Endothelial cell of umbilical vein (primary cell): ENCODE results near the gene GLYATL1B.
"Not testable (repeated sequence)": the region's sequence is repeated elsewhere in the genome, so short reads cannot be mapped to it uniquely, and the experiment has no call there.

Experiments used
- FOS ChIP-seq: IDR thresholded peaks from 2 replicates; pipeline ENCODE4 v1.6.1; 2011; ENCODE audit warnings: mild to moderate bottlenecking, low read length, moderate library complexity, borderline replicate concordance; ENCODE audit not compliant: insufficient read depth
- GATA2 ChIP-seq: IDR thresholded peaks from 2 replicates; pipeline ENCODE4 v1.7.0; 2011; ENCODE audit warnings: low read depth, mild to moderate bottlenecking, moderate library complexity, mixed read lengths, low read length; ENCODE audit not compliant: insufficient read length, insufficient read depth
- MYC ChIP-seq: IDR thresholded peaks from one replicate; pipeline ENCODE4 v1.6.1; 2011; ENCODE audit warnings: mild to moderate bottlenecking, low read depth, low read length
- POLR2AphosphoS5 ChIP-seq: IDR thresholded peaks from 2 replicates; pipeline ENCODE4 v1.6.1; 2012; ENCODE audit warnings: low read depth, mild to moderate bottlenecking, control low read depth, low read length, moderate library complexity; ENCODE audit not compliant: insufficient read depth
- TF ChIP-seq, protein P1 (sequence below), 2 donors: IDR thresholded peaks; 1 replicate in 1 of 2; 2 replicates in 1 of 2; pipeline ENCODE4 v1.5.1; 2011; ENCODE audit warnings: low read length in 2 of 2, mild to moderate bottlenecking in 2 of 2, moderate library complexity in 2 of 2, control low read depth in 1 of 2, inconsistent platforms in 1 of 2, low read depth in 1 of 2; ENCODE audit not compliant: insufficient read depth in 1 of 2; ENCODE audit errors: extremely low read depth in 1 of 2

DNA sequence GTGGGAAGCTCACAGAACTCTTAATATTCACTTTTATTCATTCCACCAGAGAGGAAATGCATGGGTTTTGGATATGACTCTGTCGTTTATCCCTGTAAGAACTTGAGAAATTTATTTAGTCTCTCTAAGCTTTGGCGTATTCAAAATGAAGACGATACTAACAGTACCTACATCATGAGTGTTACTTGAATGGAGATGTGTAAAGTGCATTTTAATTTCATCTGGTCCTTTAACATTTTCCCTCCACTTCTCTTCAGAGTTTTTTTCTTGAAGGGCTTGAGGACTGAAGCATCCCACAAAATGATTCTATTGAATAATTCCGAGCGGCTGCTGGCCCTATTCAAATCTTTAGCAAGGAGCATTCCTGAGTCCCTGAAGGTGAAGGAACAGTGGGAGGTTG, at the start of gene GLYATL1B:
- TF ChIP-seq, protein P1, sequence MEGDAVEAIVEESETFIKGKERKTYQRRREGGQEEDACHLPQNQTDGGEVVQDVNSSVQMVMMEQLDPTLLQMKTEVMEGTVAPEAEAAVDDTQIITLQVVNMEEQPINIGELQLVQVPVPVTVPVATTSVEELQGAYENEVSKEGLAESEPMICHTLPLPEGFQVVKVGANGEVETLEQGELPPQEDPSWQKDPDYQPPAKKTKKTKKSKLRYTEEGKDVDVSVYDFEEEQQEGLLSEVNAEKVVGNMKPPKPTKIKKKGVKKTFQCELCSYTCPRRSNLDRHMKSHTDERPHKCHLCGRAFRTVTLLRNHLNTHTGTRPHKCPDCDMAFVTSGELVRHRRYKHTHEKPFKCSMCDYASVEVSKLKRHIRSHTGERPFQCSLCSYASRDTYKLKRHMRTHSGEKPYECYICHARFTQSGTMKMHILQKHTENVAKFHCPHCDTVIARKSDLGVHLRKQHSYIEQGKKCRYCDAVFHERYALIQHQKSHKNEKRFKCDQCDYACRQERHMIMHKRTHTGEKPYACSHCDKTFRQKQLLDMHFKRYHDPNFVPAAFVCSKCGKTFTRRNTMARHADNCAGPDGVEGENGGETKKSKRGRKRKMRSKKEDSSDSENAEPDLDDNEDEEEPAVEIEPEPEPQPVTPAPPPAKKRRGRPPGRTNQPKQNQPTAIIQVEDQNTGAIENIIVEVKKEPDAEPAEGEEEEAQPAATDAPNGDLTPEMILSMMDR (IDR thresholded peaks at IDR 0.05; ENCODE audit: extremely low read depth in 1 of 2, insufficient read depth in 1 of 2, low read depth in 1 of 2, low read length in 2 of 2): not testable (repeated sequence)
- TF ChIP-seq FOS, MYC, POLR2AphosphoS5, GATA2: not testable (repeated sequence)
